HG02885 (cell line): Measurements from ENCODE around the gene MGAT4A.
"Not testable (repeated sequence)": the region's sequence is repeated elsewhere in the genome, so short reads cannot be mapped to it uniquely, and the experiment has no call there.

ENCODE experiments used
- ATAC-seq: cut with Tn5 transposase; IDR thresholded peaks from one replicate; pipeline ENCODE4 v1.9.1; 2021; ENCODE audit warnings: mild to moderate bottlenecking; ENCODE audit not compliant: unreplicated experiment, poor library complexity

Gene MGAT4A

GRCh38 chr2:98669675-98670074, 61.3 kb downstream of the MGAT4A start:
- no peak for ATAC-seq

- ATAC-seq: no peak
Observed at GRCh38 chr2:98665677-98666076, 65.3 kb downstream of the MGAT4A start.

- no peak for ATAC-seq
Observed at GRCh38 chr2:98664323-98664722, 66.6 kb downstream of the MGAT4A start.

- no peak for ATAC-seq
Observed at GRCh38 chr2:98663511-98664090, 67.3 kb downstream of the MGAT4A start.

- ATAC-seq: not testable (repeated sequence)
Observed at GRCh38 chr2:98659491-98659840, 71.5 kb downstream of the MGAT4A start.

GRCh38 chr2:98658816-98659490, 72.0 kb downstream of the MGAT4A start:
- ATAC-seq: no peak

GRCh38 chr2:98656800-98657199, 74.1 kb downstream of the MGAT4A start:
- no peak for ATAC-seq

- no peak for ATAC-seq
Observed at GRCh38 chr2:98654699-98655495, 76.0 kb downstream of the MGAT4A start.

- no peak for ATAC-seq
Observed at GRCh38 chr2:98650998-98651397, 79.9 kb downstream of the MGAT4A start.

GRCh38 chr2:98649992-98650375, 80.9 kb downstream of the MGAT4A start:
- no peak for ATAC-seq

GRCh38 chr2:98649135-98649991, 81.6 kb downstream of the MGAT4A start:
- peak; percentile 74 for ATAC-seq

- ATAC-seq: no peak
Observed at GRCh38 chr2:98648451-98648850, 82.5 kb downstream of the MGAT4A start.

- ATAC-seq: no peak
Observed at GRCh38 chr2:98647636-98648035, 83.3 kb downstream of the MGAT4A start.

GRCh38 chr2:98643496-98644100, 87.3 kb downstream of the MGAT4A start:
- ATAC-seq: no peak

- ATAC-seq: peak; percentile 77
Observed at GRCh38 chr2:98637401-98638147, 93.4 kb downstream of the MGAT4A start.

GRCh38 chr2:98634406-98635092, 96.4 kb downstream of the MGAT4A start:
- ATAC-seq: no peak

GRCh38 chr2:98632351-98632750, 98.6 kb downstream of the MGAT4A start:
- ATAC-seq: no peak

- no peak for ATAC-seq
Observed at GRCh38 chr2:98623657-98624056, 107.3 kb downstream of the MGAT4A start.

GRCh38 chr2:98617149-98617548, 113.8 kb downstream of the MGAT4A start:
- ATAC-seq: no peak
